Stimulated activated effector memory CD8-positive, alpha-beta T cell treated with anti-CD3 and anti-CD28 coated beads, Interleukin-12 subunit alpha, Interleukin-12 subunit beta, amount 100 ng/mL, for 72 hours (primary cell): ENCODE data around the gene PDE7B.

Source experiments
- ATAC-seq: fragments of 150-1000 bp; cut with Tn5 transposase; 2 replicates; pipeline ENCODE4 v1.10.0; 2021
- DNase-seq, 2 donors: peaks; one replicate each; pipeline ENCODE4 v3.0.0; 2021 to 2022; ENCODE audit warnings: low spot score in 2 of 2
- H3K27ac Mint-ChIP-seq: one replicate; pipeline ENCODE4 v1.8.0; 2022; ENCODE audit warnings: mild to moderate bottlenecking, mixed read lengths
- H3K36me3 Mint-ChIP-seq: one replicate; pipeline ENCODE4 v1.8.0; 2022; ENCODE audit warnings: mild to moderate bottlenecking, mixed read lengths
- H3K4me1 Mint-ChIP-seq: one replicate; pipeline ENCODE4 v1.8.0; 2022; ENCODE audit warnings: mixed read lengths
- H3K4me3 Mint-ChIP-seq: one replicate; pipeline ENCODE4 v1.8.0; 2022; ENCODE audit warnings: mild to moderate bottlenecking, mixed read lengths
- H3K9me3 Mint-ChIP-seq: one replicate; pipeline ENCODE4 v1.8.0; 2022; ENCODE audit warnings: mixed read lengths

The PDE7B gene

GRCh38 chr6:136235233-136235564 is 383.7 kb downstream of the PDE7B start:
- ATAC-seq (no peak), DNase-seq (no peak)
- H3K36me3 Mint-ChIP-seq: peaks cover 21% of the 10 kb centered on the region
- no peaks in the 10 kb centered on the region for H3K9me3 Mint-ChIP-seq
- H3K27ac Mint-ChIP-seq: no peak overlapping the region
- no peaks in the 10 kb centered on the region for H3K4me1 Mint-ChIP-seq
- no peak overlapping the region for H3K4me3 Mint-ChIP-seq

- Mint-ChIP-seq H3K4me1 (no peaks in the 10 kb centered on the region), H3K9me3 (no peaks in the 10 kb centered on the region), H3K4me3 (no peak overlapping the region), H3K27ac (peak overlapping the region; percentile 30), H3K36me3 (peaks cover 29% of the 10 kb centered on the region)
- DNase-seq (no peak), ATAC-seq (no peak)
Observed at GRCh38 chr6:136236466-136237293, 385.2 kb downstream of the PDE7B start.

GRCh38 chr6:136244061-136244616 is 392.6 kb downstream of the PDE7B start:
- H3K27ac Mint-ChIP-seq: no peak overlapping the region
- ATAC-seq (no peak), DNase-seq (no peak)
- no peaks in the 10 kb centered on the region for H3K9me3 Mint-ChIP-seq
- peaks cover 80% of the 10 kb centered on the region for H3K36me3 Mint-ChIP-seq
- H3K4me3 Mint-ChIP-seq: no peak overlapping the region
- peaks cover 13% of the 10 kb centered on the region for H3K4me1 Mint-ChIP-seq
